T-helper 17 cell (primary cell): ENCODE measurements around the gene PXDC1. TPM values are rescaled to one million over a fixed set of nuclear protein-coding genes. Genes with fewer than 3 reads are reported as not detected.

Source experiments
- ATAC-seq: fragments of 150-1000 bp; cut with Tn5 transposase; 2 replicates; pipeline ENCODE4 v1.10.0; 2021; ENCODE audit warnings: mild to moderate bottlenecking, moderate library complexity
- DNase-seq, 3 donors: peaks; one replicate each; pipeline versions ENCODE4 v3.0.0 to v3.0.0-alpha.2; 2020 to 2021
- H3K9me3 ChIP-seq: one replicate; pipeline ENCODE4 v1.7.0; 2013; ENCODE audit warnings: low read length, mild to moderate bottlenecking; ENCODE audit not compliant: control insufficient read depth, poor library complexity, severe bottlenecking
- H3K27ac Mint-ChIP-seq: one replicate; pipeline ENCODE4 v1.8.0; 2022; ENCODE audit warnings: mild to moderate bottlenecking, moderate library complexity, mixed read lengths
- H3K27me3 Mint-ChIP-seq: one replicate; pipeline ENCODE4 v1.8.0; 2022; ENCODE audit warnings: mixed read lengths
- H3K36me3 Mint-ChIP-seq: one replicate; pipeline ENCODE4 v1.8.0; 2022; ENCODE audit warnings: low read depth, mixed read lengths
- H3K4me1 Mint-ChIP-seq: one replicate; pipeline ENCODE4 v1.8.0; 2022; ENCODE audit warnings: mild to moderate bottlenecking, mixed read lengths
- H3K4me3 Mint-ChIP-seq: one replicate; pipeline ENCODE4 v1.8.0; 2022; ENCODE audit warnings: mild to moderate bottlenecking, moderate library complexity, mixed read lengths
- total RNA-seq, 4 donors: library from RNA in 2 of 4; stranded (reverse) in 2 of 4; gene quantifications; one replicate each; pipeline ENCODE4 v1.2.3 and lab custom pipeline; 2022 to 2026

The PXDC1 gene
- total RNA-seq, 2 donors from 2014 or later: 0.72 to 3.6 TPM

- Mint-ChIP-seq H3K27me3 (peaks cover 26% of the 10 kb centered on the region), H3K36me3 (peaks cover 9% of the 10 kb centered on the region), H3K4me3 (no peak overlapping the region), H3K27ac (no peak overlapping the region), H3K4me1 (peaks cover 12% of the 10 kb centered on the region)
- no peak for ATAC-seq
- DNase-seq: no peak
- no peaks in the 10 kb centered on the region for H3K9me3 ChIP-seq
These were observed 16.4 kb downstream of the PXDC1 start for GRCh38 chr6:3735029-3735605.

DNA sequence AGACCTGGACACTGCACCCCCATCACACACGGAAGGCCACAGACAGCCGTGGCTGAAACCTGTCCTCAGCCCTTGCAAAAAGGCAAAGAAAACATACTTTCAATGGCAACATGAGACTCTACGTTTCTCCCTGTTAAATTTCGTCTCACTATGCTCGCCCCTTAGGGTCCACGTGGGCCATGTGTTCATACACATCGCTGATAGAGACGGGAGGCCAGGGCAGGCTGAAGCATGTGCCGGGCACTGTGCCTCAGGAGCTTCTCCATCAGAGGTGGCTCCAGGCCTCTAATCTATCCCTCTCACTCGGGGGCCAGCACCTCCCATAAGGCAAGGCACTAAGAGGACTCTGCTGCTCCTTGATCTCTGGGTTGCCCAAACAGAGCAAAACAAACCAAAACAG is 17.5 kb downstream of the PXDC1 start:
- peaks cover 12% of the 10 kb centered on the region for H3K4me1 Mint-ChIP-seq
- H3K27me3 Mint-ChIP-seq: peaks cover 29% of the 10 kb centered on the region
- H3K36me3 Mint-ChIP-seq: peaks cover 9% of the 10 kb centered on the region

DNA sequence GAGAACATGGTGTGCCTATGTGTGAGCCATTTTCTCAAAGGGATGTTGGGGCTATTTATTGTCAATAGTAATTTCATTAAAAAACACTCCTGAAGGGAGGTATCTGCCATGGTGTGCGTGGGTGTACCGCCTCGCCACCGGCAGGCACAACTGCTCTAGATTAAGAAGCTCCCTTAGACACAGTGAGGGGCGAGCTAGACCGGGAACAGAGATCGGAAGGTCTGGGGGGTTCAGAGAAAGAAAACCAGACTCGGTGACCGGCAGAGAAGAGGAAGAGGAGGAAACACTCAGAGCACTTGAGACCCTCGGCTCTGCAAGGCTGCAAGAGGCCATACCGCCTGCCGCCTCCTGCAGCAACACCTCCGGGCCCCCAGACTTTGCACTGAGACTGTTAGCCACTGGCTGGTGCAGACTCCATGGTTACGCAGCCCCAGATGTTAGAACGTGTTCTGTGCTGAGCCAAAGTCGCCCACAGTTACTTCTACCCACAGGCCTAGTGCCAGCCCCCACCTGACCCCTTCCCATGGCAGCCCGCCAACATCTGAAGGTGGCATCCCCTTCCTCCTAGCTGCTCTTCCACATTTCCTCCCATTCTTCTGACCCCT is 18.1 kb downstream of the PXDC1 start:
- Mint-ChIP-seq H3K36me3 (peaks cover 9% of the 10 kb centered on the region), H3K27me3 (peaks cover 33% of the 10 kb centered on the region), H3K4me1 (peaks cover 12% of the 10 kb centered on the region), H3K4me3 (no peak overlapping the region), H3K27ac (no peak overlapping the region)
- DNase-seq (no peak), ATAC-seq (no peak)
- no peaks in the 10 kb centered on the region for H3K9me3 ChIP-seq

More for the DNA sequence above, 17.5 kb downstream of the PXDC1 start:
- DNase-seq (no peak), ATAC-seq (no peak)
- Mint-ChIP-seq H3K27ac (no peak overlapping the region), H3K4me3 (no peak overlapping the region)
- no peaks in the 10 kb centered on the region for H3K9me3 ChIP-seq

- peaks cover 12% of the 10 kb centered on the region for H3K4me1 Mint-ChIP-seq
- H3K27ac Mint-ChIP-seq: no peak overlapping the region
- no peak overlapping the region for H3K4me3 Mint-ChIP-seq
- H3K36me3 Mint-ChIP-seq: peaks cover 9% of the 10 kb centered on the region
- peak; percentile 76 for ATAC-seq
- no peaks in the 10 kb centered on the region for H3K9me3 ChIP-seq
- H3K27me3 Mint-ChIP-seq: peaks cover 33% of the 10 kb centered on the region
- DNase-seq: peak; percentile 41 to 56 (median 50)
These were observed 19.0 kb downstream of the PXDC1 start for GRCh38 chr6:3732345-3733141.

- no peaks in the 10 kb centered on the region for H3K9me3 ChIP-seq
- Mint-ChIP-seq H3K4me3 (no peak overlapping the region), H3K27ac (no peak overlapping the region), H3K4me1 (peaks cover 12% of the 10 kb centered on the region), H3K27me3 (peaks cover 33% of the 10 kb centered on the region), H3K36me3 (peaks cover 8% of the 10 kb centered on the region)
- DNase-seq (no peak), ATAC-seq (no peak)
These were observed 19.8 kb downstream of the PXDC1 start for GRCh38 chr6:3731700-3732099.

- no peak for ATAC-seq
- Mint-ChIP-seq H3K4me3 (no peak overlapping the region), H3K36me3 (no peaks in the 10 kb centered on the region), H3K4me1 (peaks cover 6% of the 10 kb centered on the region), H3K27ac (no peak overlapping the region), H3K27me3 (peaks cover 24% of the 10 kb centered on the region)
- DNase-seq: no peak
- H3K9me3 ChIP-seq: no peaks in the 10 kb centered on the region
These were observed 21.7 kb downstream of the PXDC1 start for GRCh38 chr6:3729603-3730344.

GRCh38 chr6:3727593-3728108 is 23.9 kb downstream of the PXDC1 start:
- H3K36me3 Mint-ChIP-seq: no peaks in the 10 kb centered on the region
- H3K27me3 Mint-ChIP-seq: peaks cover 16% of the 10 kb centered on the region
- no peak overlapping the region for H3K27ac Mint-ChIP-seq

DNA sequence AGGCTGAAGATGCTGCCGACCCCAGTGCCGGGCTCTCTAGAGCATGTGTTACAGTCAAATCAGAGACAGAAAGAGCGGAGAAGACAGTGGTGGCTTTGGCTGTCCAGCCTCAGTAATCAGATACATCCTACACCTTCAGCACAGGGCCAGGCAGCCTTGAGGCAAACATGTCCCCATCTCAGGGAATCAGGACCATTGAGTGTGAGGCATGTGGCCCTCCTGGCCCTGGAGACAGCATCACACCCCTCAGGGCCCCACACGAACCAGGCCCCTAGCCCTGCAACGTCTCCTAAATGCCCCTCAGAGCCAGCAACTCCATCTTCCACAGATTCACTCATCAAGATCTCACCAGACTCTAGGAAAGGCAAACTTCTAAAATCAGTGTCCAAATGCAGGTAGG is 24.5 kb downstream of the PXDC1 start:
- ATAC-seq (no peak), DNase-seq (no peak)
- peaks cover 9% of the 10 kb centered on the region for H3K27me3 Mint-ChIP-seq
- H3K9me3 ChIP-seq: no peaks in the 10 kb centered on the region
- H3K4me3 Mint-ChIP-seq: no peak overlapping the region
- H3K27ac Mint-ChIP-seq: no peak overlapping the region
- H3K4me1 Mint-ChIP-seq: peaks cover 3% of the 10 kb centered on the region
- no peaks in the 10 kb centered on the region for H3K36me3 Mint-ChIP-seq

More at GRCh38 chr6:3727593-3728108, 23.9 kb downstream of the PXDC1 start:
- DNase-seq (no peak), ATAC-seq (no peak)
- Mint-ChIP-seq H3K4me1 (peaks cover 6% of the 10 kb centered on the region), H3K4me3 (no peak overlapping the region)
- H3K9me3 ChIP-seq: no peaks in the 10 kb centered on the region

DNA sequence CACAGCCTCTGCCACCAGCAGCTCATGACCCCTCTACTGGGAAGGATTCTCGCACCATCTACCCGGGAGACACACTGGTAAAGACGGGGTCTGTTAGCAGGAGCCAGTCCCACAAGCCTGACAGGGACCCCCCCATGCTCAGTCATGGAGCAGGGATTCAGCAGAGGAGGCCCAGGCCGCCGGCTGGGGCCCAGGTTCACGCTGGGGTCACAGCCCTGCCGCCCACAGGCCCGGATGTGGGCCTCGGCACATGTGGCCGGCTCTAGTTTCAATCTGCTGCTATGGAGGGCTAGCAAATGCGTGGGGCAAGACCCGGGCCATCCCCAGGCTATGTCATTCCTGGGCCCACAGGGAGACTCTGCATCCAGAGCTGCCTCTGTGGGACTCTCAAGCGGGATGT is 25.1 kb downstream of the PXDC1 start:
- DNase-seq (no peak), ATAC-seq (no peak)
- Mint-ChIP-seq H3K36me3 (no peaks in the 10 kb centered on the region), H3K4me3 (no peak overlapping the region), H3K4me1 (peaks cover 2% of the 10 kb centered on the region), H3K27me3 (peaks cover 7% of the 10 kb centered on the region), H3K27ac (no peak overlapping the region)
- H3K9me3 ChIP-seq: no peaks in the 10 kb centered on the region

GRCh38 chr6:3725145-3726047 is 26.1 kb downstream of the PXDC1 start:
- no peak for DNase-seq
- Mint-ChIP-seq H3K36me3 (no peaks in the 10 kb centered on the region), H3K27me3 (peaks cover 7% of the 10 kb centered on the region), H3K27ac (no peak overlapping the region), H3K4me3 (no peak overlapping the region), H3K4me1 (peaks cover 2% of the 10 kb centered on the region)
- no peaks in the 10 kb centered on the region for H3K9me3 ChIP-seq
- no peak for ATAC-seq

GRCh38 chr6:3724451-3725144 is 26.9 kb downstream of the PXDC1 start:
- no peak for DNase-seq
- Mint-ChIP-seq H3K4me3 (no peak overlapping the region), H3K27me3 (peaks cover 7% of the 10 kb centered on the region), H3K36me3 (no peaks in the 10 kb centered on the region), H3K27ac (no peak overlapping the region), H3K4me1 (peaks cover 2% of the 10 kb centered on the region)
- H3K9me3 ChIP-seq: no peaks in the 10 kb centered on the region
- ATAC-seq: no peak

DNA sequence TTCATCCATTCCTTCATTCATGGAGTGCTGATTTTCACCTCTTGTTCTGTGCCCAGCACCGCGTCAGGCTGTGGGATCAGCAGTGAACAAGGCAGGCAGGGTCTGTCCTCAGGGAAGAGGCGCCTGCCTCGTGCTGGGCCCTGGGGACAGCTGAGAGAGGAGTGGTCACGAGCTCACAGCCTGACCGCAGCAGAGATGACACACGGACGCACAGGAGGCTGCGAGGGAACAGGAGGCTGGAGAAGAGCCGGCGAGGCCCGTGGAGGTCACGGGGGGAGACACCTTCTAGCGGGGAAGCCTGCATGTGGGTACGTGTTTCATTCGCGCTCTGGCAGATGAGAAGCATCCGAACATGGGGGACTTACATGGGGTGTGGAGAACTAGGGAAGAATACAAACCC is 27.5 kb downstream of the PXDC1 start:
- no peaks in the 10 kb centered on the region for H3K9me3 ChIP-seq
- Mint-ChIP-seq H3K36me3 (no peaks in the 10 kb centered on the region), H3K4me1 (peaks cover 2% of the 10 kb centered on the region), H3K4me3 (no peak overlapping the region), H3K27ac (no peak overlapping the region), H3K27me3 (peaks cover 3% of the 10 kb centered on the region)
- DNase-seq (no peak), ATAC-seq (no peak)
